Activated CD4-positive, alpha-beta memory T cell treated with anti-CD3 and anti-CD28 coated beads, Interleukin-2, amount 10 ng/mL, durations not matched to agents 7 days and 5 days (primary cell): ENCODE results near the gene RGS4. TPM values are rescaled to one million over a fixed set of nuclear protein-coding genes. Genes with fewer than 3 reads are reported as not detected.
"Not testable (repeated sequence)": the region's sequence is repeated elsewhere in the genome, so short reads cannot be mapped to it uniquely, and the experiment has no call there.

Experiments used
- CTCF ChIA-PET: fragments of 350-600 bp; sonication (Branson Sonifier 250); formaldehyde crosslinking; loops from one replicate; lab custom pipeline; 2021; ENCODE audit warnings: antibody characterized with exemption, inconsistent platforms; lab: Charles Lee
- POLR2A ChIA-PET: fragments of 350-600 bp; sonication (Branson Sonifier 250); formaldehyde crosslinking; loops from one replicate; lab custom pipeline; 2021; ENCODE audit warnings: antibody characterized with exemption; lab: Charles Lee
- DNase-seq: peaks from one replicate; pipeline ENCODE4 v3.0.0-alpha.2; 2020
- H3K27ac Mint-ChIP-seq: one replicate; pipeline ENCODE4 v1.8.0; 2021; ENCODE audit warnings: mild to moderate bottlenecking, mixed read lengths
- H3K27me3 Mint-ChIP-seq: one replicate; pipeline ENCODE4 v1.8.0; 2021; ENCODE audit warnings: mixed read lengths
- H3K36me3 Mint-ChIP-seq: one replicate; pipeline ENCODE4 v1.8.0; 2021; ENCODE audit warnings: low read depth, mixed read lengths
- H3K4me1 Mint-ChIP-seq: one replicate; pipeline ENCODE4 v1.8.0; 2021; ENCODE audit warnings: mixed read lengths
- H3K4me3 Mint-ChIP-seq: one replicate; pipeline ENCODE4 v1.8.0; 2021; ENCODE audit warnings: mild to moderate bottlenecking, mixed read lengths
- H3K9me3 Mint-ChIP-seq: one replicate; pipeline ENCODE4 v1.8.0; 2021; ENCODE audit warnings: mixed read lengths
- total RNA-seq, 2 experiments: library from RNA; stranded (reverse); gene quantifications; one replicate each; pipeline ENCODE4 v1.2.3, GENCODE V29; 2021

Gene RGS4
- total RNA-seq, 2 experiments from 2014 or later: not detected

GRCh38 chr1:163074004-163074403, 4.8 kb downstream of the RGS4 start:
- H3K27ac Mint-ChIP-seq: no peak overlapping the region
- no peaks in the 10 kb centered on the region for H3K36me3 Mint-ChIP-seq
- ChIA-PET POLR2A (no interaction called here), CTCF (interaction anchor here (1.5 to 2.2 kb wide), 2 partner anchors 14 to 242 kb away, joined by 4 to 7 read pairs; no protein-coding TSS in a partner anchor)
- H3K27me3 Mint-ChIP-seq: peaks cover 28% of the 10 kb centered on the region
- H3K4me1 Mint-ChIP-seq: no peaks in the 10 kb centered on the region
- no peaks in the 10 kb centered on the region for H3K9me3 Mint-ChIP-seq
- no peak for DNase-seq
- H3K4me3 Mint-ChIP-seq: no peak overlapping the region

GRCh38 chr1:163074716-163075284, 5.6 kb downstream of the RGS4 start:
- DNase-seq: no peak
- Mint-ChIP-seq H3K4me3 (no peak overlapping the region), H3K9me3 (no peaks in the 10 kb centered on the region), H3K4me1 (no peaks in the 10 kb centered on the region), H3K27me3 (peaks cover 20% of the 10 kb centered on the region), H3K27ac (no peak overlapping the region), H3K36me3 (no peaks in the 10 kb centered on the region)
- POLR2A ChIA-PET: no interaction called here
- CTCF ChIA-PET: no interaction called here

GRCh38 chr1:163076044-163076443, 6.9 kb downstream of the RGS4 start:
- Mint-ChIP-seq H3K9me3 (no peaks in the 10 kb centered on the region), H3K27me3 (peaks cover 10% of the 10 kb centered on the region), H3K27ac (no peak overlapping the region), H3K4me3 (no peak overlapping the region), H3K4me1 (no peaks in the 10 kb centered on the region), H3K36me3 (no peaks in the 10 kb centered on the region)
- ChIA-PET CTCF (no interaction called here), POLR2A (no interaction called here)
- DNase-seq: no peak

- no peak for DNase-seq
- H3K27ac Mint-ChIP-seq: no peak overlapping the region
- H3K36me3 Mint-ChIP-seq: no peaks in the 10 kb centered on the region
- H3K9me3 Mint-ChIP-seq: no peaks in the 10 kb centered on the region
- ChIA-PET POLR2A (no interaction called here), CTCF (no interaction called here)
- H3K27me3 Mint-ChIP-seq: peaks cover 9% of the 10 kb centered on the region
- H3K4me3 Mint-ChIP-seq: no peak overlapping the region
- H3K4me1 Mint-ChIP-seq: no peaks in the 10 kb centered on the region
These were observed 7.3 kb downstream of the RGS4 start for GRCh38 chr1:163076446-163076845.

- DNase-seq: no peak
- no peaks in the 10 kb centered on the region for H3K9me3 Mint-ChIP-seq
- H3K4me1 Mint-ChIP-seq: no peaks in the 10 kb centered on the region
- H3K27ac Mint-ChIP-seq: no peak overlapping the region
- ChIA-PET POLR2A (no interaction called here), CTCF (no interaction called here)
- no peaks in the 10 kb centered on the region for H3K36me3 Mint-ChIP-seq
- no peak overlapping the region for H3K4me3 Mint-ChIP-seq
- peaks cover 7% of the 10 kb centered on the region for H3K27me3 Mint-ChIP-seq
These were observed 8.0 kb downstream of the RGS4 start for GRCh38 chr1:163076981-163077761.

- Mint-ChIP-seq H3K9me3 (no peaks in the 10 kb centered on the region), H3K27me3 (no peaks in the 10 kb centered on the region), H3K27ac (no peak overlapping the region), H3K4me1 (no peaks in the 10 kb centered on the region), H3K36me3 (no peaks in the 10 kb centered on the region), H3K4me3 (no peak overlapping the region)
- DNase-seq: no peak
- ChIA-PET CTCF (no interaction called here), POLR2A (no interaction called here)
These were observed 13.8 kb downstream of the RGS4 start for GRCh38 chr1:163082971-163083370.

- no peak for DNase-seq
- Mint-ChIP-seq H3K4me1 (no peaks in the 10 kb centered on the region), H3K27me3 (no peaks in the 10 kb centered on the region), H3K36me3 (no peaks in the 10 kb centered on the region), H3K27ac (no peak overlapping the region), H3K9me3 (no peaks in the 10 kb centered on the region), H3K4me3 (no peak overlapping the region)
- CTCF ChIA-PET: no interaction called here
- POLR2A ChIA-PET: no interaction called here
These were observed 14.5 kb downstream of the RGS4 start for GRCh38 chr1:163083690-163084089.

GRCh38 chr1:163084330-163084729, 15.2 kb downstream of the RGS4 start:
- H3K27ac Mint-ChIP-seq: no peak overlapping the region

GRCh38 chr1:163085041-163085903, 16.1 kb downstream of the RGS4 start:
- no peaks in the 10 kb centered on the region for H3K36me3 Mint-ChIP-seq
- no peaks in the 10 kb centered on the region for H3K4me1 Mint-ChIP-seq

More at GRCh38 chr1:163084330-163084729, 15.2 kb downstream of the RGS4 start:
- H3K4me3 Mint-ChIP-seq: no peak overlapping the region
- no peaks in the 10 kb centered on the region for H3K9me3 Mint-ChIP-seq
- H3K4me1 Mint-ChIP-seq: no peaks in the 10 kb centered on the region
- no peak for DNase-seq
- H3K27me3 Mint-ChIP-seq: no peaks in the 10 kb centered on the region
- H3K36me3 Mint-ChIP-seq: no peaks in the 10 kb centered on the region
- ChIA-PET POLR2A (no interaction called here), CTCF (no interaction called here)

GRCh38 chr1:163085904-163086268, 16.7 kb downstream of the RGS4 start:
- H3K4me1 Mint-ChIP-seq: no peaks in the 10 kb centered on the region
- POLR2A ChIA-PET: no interaction called here
- DNase-seq: no peak
- H3K4me3 Mint-ChIP-seq: no peak overlapping the region
- H3K27me3 Mint-ChIP-seq: no peaks in the 10 kb centered on the region
- CTCF ChIA-PET: no interaction called here
- H3K27ac Mint-ChIP-seq: no peak overlapping the region
- no peaks in the 10 kb centered on the region for H3K9me3 Mint-ChIP-seq
- no peaks in the 10 kb centered on the region for H3K36me3 Mint-ChIP-seq

More at GRCh38 chr1:163085041-163085903, 16.1 kb downstream of the RGS4 start:
- CTCF ChIA-PET: no interaction called here
- Mint-ChIP-seq H3K9me3 (no peaks in the 10 kb centered on the region), H3K4me3 (no peak overlapping the region), H3K27me3 (no peaks in the 10 kb centered on the region), H3K27ac (no peak overlapping the region)
- DNase-seq: no peak
- POLR2A ChIA-PET: no interaction called here

GRCh38 chr1:163089117-163089516, 20.0 kb downstream of the RGS4 start:
- not testable (repeated sequence) for H3K4me1 Mint-ChIP-seq

GRCh38 chr1:163090321-163090945, 21.3 kb downstream of the RGS4 start:
- Mint-ChIP-seq H3K4me1 (no peaks in the 10 kb centered on the region), H3K36me3 (no peaks in the 10 kb centered on the region), H3K27me3 (no peaks in the 10 kb centered on the region), H3K27ac (no peak overlapping the region), H3K9me3 (no peaks in the 10 kb centered on the region), H3K4me3 (no peak overlapping the region)
- ChIA-PET POLR2A (no interaction called here), CTCF (no interaction called here)
- DNase-seq: no peak

More at GRCh38 chr1:163089117-163089516, 20.0 kb downstream of the RGS4 start:
- H3K4me3 Mint-ChIP-seq, H3K27ac Mint-ChIP-seq, H3K27me3 Mint-ChIP-seq, DNase-seq, H3K36me3 Mint-ChIP-seq, CTCF ChIA-PET, H3K9me3 Mint-ChIP-seq, POLR2A ChIA-PET: not testable (repeated sequence)

GRCh38 chr1:163093169-163093568, 24.0 kb downstream of the RGS4 start:
- H3K27ac Mint-ChIP-seq: no peak overlapping the region
- H3K4me3 Mint-ChIP-seq: no peak overlapping the region
- no peaks in the 10 kb centered on the region for H3K27me3 Mint-ChIP-seq
- ChIA-PET POLR2A (no interaction called here), CTCF (no interaction called here)
- H3K4me1 Mint-ChIP-seq: no peaks in the 10 kb centered on the region
- no peak for DNase-seq
- H3K36me3 Mint-ChIP-seq: no peaks in the 10 kb centered on the region
- H3K9me3 Mint-ChIP-seq: no peaks in the 10 kb centered on the region
